ENCODE data around the gene REEP2. TPM values are rescaled to one million over a fixed set of nuclear protein-coding genes. Genes with fewer than 3 reads are reported as not detected.

Gene REEP2
- total RNA-seq, 3 donors from 2014 or later, result 0.88 to 2.7 (median 0.98) TPM

GRCh38 chr5:138444078-138444773 is 5.4 kb downstream of the REEP2 start:
- Histone ChIP-seq H3K4me3 (no peak overlapping the region), H3K27me3 (no peaks in the 10 kb centered on the region), H3K9me3 (no peaks in the 10 kb centered on the region), H3K27ac (no peak overlapping the region), H3K36me3 (no peaks in the 10 kb centered on the region), H3K4me1 (peaks cover 3 to 4% of the 10 kb centered on the region in 2 donors)
- no peak for TF ChIP-seq POLR2AphosphoS5 (IDR thresholded peaks at IDR 0.05)
- no peak for TF ChIP-seq POLR2A (IDR thresholded peaks at IDR 0.05)
- TF ChIP-seq CTCF (IDR thresholded peaks at IDR 0.05), result no peak
- no peak for DNase-seq (ENCODE audit: low spot score in 2 of 2)
- intact Hi-C loops (cut with DNase I; ENCODE audit: low total_unique reads), result no loop called here

GRCh38 chr5:138444774-138445546 is 6.1 kb downstream of the REEP2 start:
- intact Hi-C loops (cut with DNase I; ENCODE audit: low total_unique reads), result no loop called here
- no peak for TF ChIP-seq POLR2A (IDR thresholded peaks at IDR 0.05)
- no peak for TF ChIP-seq POLR2AphosphoS5 (IDR thresholded peaks at IDR 0.05)
- DNase-seq (ENCODE audit: low spot score in 2 of 2), result no peak

DNA sequence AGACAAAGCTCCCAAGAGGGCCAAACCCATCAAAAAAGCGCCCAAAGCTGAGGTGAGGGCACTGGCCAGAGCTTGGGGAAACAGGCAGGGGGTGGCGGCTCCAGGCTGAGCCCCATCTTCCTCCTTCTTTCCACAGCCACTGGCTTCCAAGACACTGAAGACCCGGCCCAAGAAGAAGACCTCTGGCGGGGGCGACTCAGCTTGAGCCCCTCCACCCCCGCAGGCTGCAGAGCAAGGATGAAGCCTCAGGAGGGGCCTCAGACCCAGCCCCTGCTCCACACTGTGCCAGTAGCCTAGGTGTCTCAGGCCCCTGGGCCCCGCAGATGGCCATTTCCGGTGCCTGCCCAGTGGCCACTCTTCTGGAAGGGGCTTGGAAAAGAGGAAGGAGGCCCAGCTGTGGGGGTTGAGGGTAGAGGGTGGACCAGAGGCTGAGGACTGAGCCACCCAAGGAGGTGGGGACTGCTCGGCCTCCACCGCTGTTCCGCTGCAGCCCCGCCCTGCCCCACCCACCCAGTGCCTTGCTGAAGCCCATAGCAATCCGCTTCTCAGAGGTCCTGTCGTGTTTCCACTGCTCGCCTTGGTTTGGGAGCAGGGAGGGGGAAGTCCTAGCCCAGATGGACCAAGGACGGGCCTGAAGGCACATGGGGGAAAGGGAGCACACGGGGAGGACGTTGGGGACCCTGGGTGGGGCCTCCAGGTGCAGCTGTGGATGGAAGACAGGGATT is 6.9 kb downstream of the REEP2 start:
- intact Hi-C loops (cut with DNase I; ENCODE audit: low total_unique reads), result no loop called here
- no peak for DNase-seq (ENCODE audit: low spot score in 2 of 2)
- no peak overlapping the region for H3K27ac ChIP-seq
- no peaks in the 10 kb centered on the region for H3K27me3 ChIP-seq
- no peak overlapping the region for H3K4me3 ChIP-seq
- no peaks in the 10 kb centered on the region for H3K36me3 ChIP-seq
- H3K4me1 ChIP-seq, result peaks cover 0 to 3% of the 10 kb centered on the region in 2 donors
- TF ChIP-seq POLR2AphosphoS5 (IDR thresholded peaks at IDR 0.05), result no peak
- TF ChIP-seq POLR2A (IDR thresholded peaks at IDR 0.05), result no peak
- no peak for TF ChIP-seq CTCF (IDR thresholded peaks at IDR 0.05)
- no peaks in the 10 kb centered on the region for H3K9me3 ChIP-seq

More at GRCh38 chr5:138444774-138445546, 6.1 kb downstream of the REEP2 start:
- Histone ChIP-seq H3K27ac (no peak overlapping the region), H3K36me3 (no peaks in the 10 kb centered on the region), H3K27me3 (no peaks in the 10 kb centered on the region), H3K4me1 (peaks cover 0 to under 1% of the 10 kb centered on the region in 2 donors), H3K4me3 (no peak overlapping the region), H3K9me3 (no peaks in the 10 kb centered on the region)

- Histone ChIP-seq H3K27ac (no peak overlapping the region), H3K9me3 (no peaks in the 10 kb centered on the region), H3K4me1 (peaks cover 0 to 3% of the 10 kb centered on the region in 2 donors), H3K4me3 (no peak overlapping the region), H3K36me3 (no peaks in the 10 kb centered on the region), H3K27me3 (no peaks in the 10 kb centered on the region)
- DNase-seq (ENCODE audit: low spot score in 2 of 2), result no peak
- TF ChIP-seq POLR2AphosphoS5 (IDR thresholded peaks at IDR 0.05) (no peak), POLR2A (IDR thresholded peaks at IDR 0.05) (no peak), CTCF (IDR thresholded peaks at IDR 0.05) (no peak)
- intact Hi-C loops (cut with DNase I; ENCODE audit: low total_unique reads), result no loop called here
Measured at GRCh38 chr5:138448070-138448469, 9.2 kb downstream of the REEP2 start.

DNA sequence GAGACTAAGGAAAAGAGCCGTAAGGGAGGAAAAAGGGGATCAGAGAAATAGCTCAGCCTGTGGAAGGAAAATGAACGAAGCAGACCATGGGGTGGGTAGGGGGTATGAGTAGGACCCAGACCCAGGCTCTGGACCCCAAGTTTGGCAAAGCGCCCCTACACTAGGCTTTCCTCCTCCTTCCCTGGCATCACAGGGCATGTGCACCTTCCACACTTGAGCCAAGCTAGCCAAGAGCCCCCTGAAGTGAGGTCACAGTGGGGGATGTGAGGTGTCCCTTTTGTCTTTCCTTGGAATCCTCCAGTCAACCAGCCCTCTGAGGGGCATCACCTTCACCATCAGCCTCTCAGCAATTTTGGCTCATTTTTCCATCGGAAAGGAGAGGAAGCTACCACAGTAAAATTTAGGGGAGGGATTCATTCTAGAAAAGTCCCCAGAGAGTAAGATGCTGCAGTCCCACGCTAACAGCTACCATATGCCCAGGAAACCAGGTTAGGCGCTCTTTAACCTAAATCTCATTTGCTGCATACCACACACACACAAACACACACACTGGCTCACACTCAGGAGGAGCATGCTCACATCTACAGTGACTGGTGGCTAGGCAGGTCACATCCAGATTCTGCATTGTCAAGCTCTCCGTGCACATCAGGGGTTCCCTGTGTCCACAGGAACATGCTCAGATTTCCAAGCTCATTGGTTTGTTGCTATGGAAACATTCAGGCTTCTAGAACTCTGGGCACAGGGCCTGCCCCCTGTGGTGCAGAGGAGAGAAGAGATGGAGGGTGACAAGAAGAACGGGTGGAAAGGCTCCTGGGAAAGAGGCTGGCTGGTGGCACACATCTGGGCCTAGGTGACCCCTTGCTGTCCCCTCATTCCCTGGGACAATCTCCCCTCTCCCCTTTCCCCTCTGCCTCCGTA is 9.9 kb downstream of the REEP2 start:
- no peak for DNase-seq (ENCODE audit: low spot score in 2 of 2)
- Histone ChIP-seq H3K9me3 (no peaks in the 10 kb centered on the region), H3K4me3 (no peak overlapping the region), H3K4me1 (peaks cover 0 to 3% of the 10 kb centered on the region in 2 donors), H3K27ac (no peak overlapping the region), H3K36me3 (no peaks in the 10 kb centered on the region), H3K27me3 (no peaks in the 10 kb centered on the region)
- intact Hi-C loops (cut with DNase I; ENCODE audit: low total_unique reads), result no loop called here
- TF ChIP-seq POLR2AphosphoS5 (IDR thresholded peaks at IDR 0.05) (no peak), POLR2A (IDR thresholded peaks at IDR 0.05) (no peak), CTCF (IDR thresholded peaks at IDR 0.05) (no peak)
